Measurements from ENCODE around the gene TRIM29. TPM values are rescaled to one million over a fixed set of nuclear protein-coding genes. Genes with fewer than 3 reads are reported as not detected.

Gene TRIM29
- total and polyA plus RNA-seq, 2 of the 4 experiments (the other 2 are of a cell fraction) = not detected

DNA sequence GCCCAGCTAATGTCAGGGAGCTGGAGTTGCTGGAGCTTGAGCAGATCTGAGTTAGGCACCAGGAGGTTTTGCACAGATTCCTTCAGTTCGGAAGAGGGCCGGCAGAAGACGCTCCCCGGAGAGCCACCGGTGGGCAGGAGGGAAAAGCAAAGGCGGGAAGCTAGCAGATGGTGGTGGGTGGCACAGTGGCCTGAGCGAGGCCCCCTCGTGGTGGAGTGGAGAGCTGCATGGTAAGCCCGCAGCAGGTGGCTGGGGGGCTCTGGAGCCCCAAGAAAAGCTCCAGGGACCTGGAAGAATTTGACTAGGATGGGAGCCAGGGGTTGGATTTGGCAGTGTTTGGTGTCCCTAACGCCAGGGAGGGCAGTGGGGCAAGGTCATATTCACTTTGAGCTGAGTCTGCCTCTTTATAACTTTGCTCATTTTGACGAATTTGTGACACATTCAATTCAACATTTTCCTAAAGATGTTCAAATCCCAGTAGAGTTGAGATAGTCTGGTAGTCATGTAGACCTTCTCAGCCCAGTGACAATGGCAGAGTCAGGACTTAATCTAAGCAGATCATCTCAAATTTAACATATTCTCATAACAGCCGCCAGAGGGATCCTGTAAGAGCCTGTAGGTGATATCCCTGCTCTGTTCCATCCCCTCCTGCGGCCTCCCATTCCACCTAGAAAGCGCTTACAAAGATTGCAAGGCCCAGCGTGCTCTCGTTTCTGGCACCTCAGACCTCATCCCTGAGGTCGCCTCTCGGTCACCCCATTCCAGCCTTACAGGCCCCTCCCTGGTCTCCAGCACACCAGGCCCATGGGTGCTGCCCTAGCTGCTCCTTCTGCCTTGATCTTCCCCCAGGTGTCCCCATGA, 57.9 kb downstream of the TRIM29 start:
- Histone ChIP-seq H3K9me3 (ENCODE audit: control insufficient read depth, insufficient read depth, low read length) (peaks cover 17% of the 10 kb centered on the region), H3K27me3 (ENCODE audit: control insufficient read depth, insufficient read depth, low read length) (peaks cover 2% of the 10 kb centered on the region; the same call in 1 of the 2 replicates), H3K4ac (ENCODE audit: low read depth, low read length) (no peak overlapping the region), H3K56ac (ENCODE audit: extremely low read depth, insufficient read depth, low read length) (no peak overlapping the region), H3K9me1 (ENCODE audit: insufficient read depth, low read length) (no peaks in the 10 kb centered on the region), H2BK5ac (ENCODE audit: low read depth, low read length, poor library complexity, severe bottlenecking) (no peak overlapping the region), H4K5ac (ENCODE audit: low read depth, low read length) (no peak overlapping the region), H3K4me1 (ENCODE audit: control insufficient read depth, insufficient read depth, low read length) (no peaks in the 10 kb centered on the region), H3K79me1 (ENCODE audit: low read depth in 1 of 2, low read length in 2 of 2) (no peaks in the 10 kb centered on the region), H3K23ac (ENCODE audit: low read depth, low read length) (no peak overlapping the region), H3K4me3 (ENCODE audit: insufficient read depth, low read depth, low read length) (no peak overlapping the region), H2AK9ac (replicated peaks; ENCODE audit: low read depth, low read length, poor library complexity) (no peak overlapping the region), H3K18ac (ENCODE audit: low read depth, low read length) (no peak overlapping the region), H2AK5ac (ENCODE audit: low read depth, low read length) (no peak overlapping the region), H2AFZ (replicated peaks; ENCODE audit: low read length, poor library complexity) (no peak overlapping the region), H4K20me1 (ENCODE audit: insufficient read depth, low read length) (no peaks in the 10 kb centered on the region), H2BK120ac (ENCODE audit: low read depth, low read length) (no peak overlapping the region), H2BK20ac (ENCODE audit: low read depth, low read length) (no peak overlapping the region), H2BK15ac (ENCODE audit: low read depth, low read length) (no peak overlapping the region), H4K8ac (ENCODE audit: low read depth in 2 of 2, low read length in 2 of 2) (no peak overlapping the region), H3K27ac (ENCODE audit: insufficient read depth, low read length) (no peak overlapping the region), H3K14ac (replicated peaks; ENCODE audit: low read depth, low read length) (no peak overlapping the region), H3K36me3 (ENCODE audit: control insufficient read depth, insufficient read depth, low read length) (no peaks in the 10 kb centered on the region), H3K4me2 (ENCODE audit: low read depth, low read length) (no peak overlapping the region), H3K9ac (ENCODE audit: low read depth, low read length) (no peak overlapping the region), H4K91ac (ENCODE audit: insufficient read depth, low read depth, low read length) (no peak overlapping the region)
- ChIA-PET CTCF (interaction anchor here (1.0 kb wide), 1 partner anchor 16 kb away, joined by 4 read pairs; no protein-coding TSS in a partner anchor), POLR2A (ENCODE audit: unreplicated experiment) (no interaction called here)
- intact Hi-C loops (cut with micrococcal nuclease) = no loop called here
- dilution Hi-C loops (cut with HindIII; ENCODE audit: low sequenced_read_pairs, unreplicated experiment) = no loop called here
- BruUV-seq (replicated peaks) = no TSS peak
- TF ChIP-seq, protein P1, sequence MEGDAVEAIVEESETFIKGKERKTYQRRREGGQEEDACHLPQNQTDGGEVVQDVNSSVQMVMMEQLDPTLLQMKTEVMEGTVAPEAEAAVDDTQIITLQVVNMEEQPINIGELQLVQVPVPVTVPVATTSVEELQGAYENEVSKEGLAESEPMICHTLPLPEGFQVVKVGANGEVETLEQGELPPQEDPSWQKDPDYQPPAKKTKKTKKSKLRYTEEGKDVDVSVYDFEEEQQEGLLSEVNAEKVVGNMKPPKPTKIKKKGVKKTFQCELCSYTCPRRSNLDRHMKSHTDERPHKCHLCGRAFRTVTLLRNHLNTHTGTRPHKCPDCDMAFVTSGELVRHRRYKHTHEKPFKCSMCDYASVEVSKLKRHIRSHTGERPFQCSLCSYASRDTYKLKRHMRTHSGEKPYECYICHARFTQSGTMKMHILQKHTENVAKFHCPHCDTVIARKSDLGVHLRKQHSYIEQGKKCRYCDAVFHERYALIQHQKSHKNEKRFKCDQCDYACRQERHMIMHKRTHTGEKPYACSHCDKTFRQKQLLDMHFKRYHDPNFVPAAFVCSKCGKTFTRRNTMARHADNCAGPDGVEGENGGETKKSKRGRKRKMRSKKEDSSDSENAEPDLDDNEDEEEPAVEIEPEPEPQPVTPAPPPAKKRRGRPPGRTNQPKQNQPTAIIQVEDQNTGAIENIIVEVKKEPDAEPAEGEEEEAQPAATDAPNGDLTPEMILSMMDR (conservative IDR thresholded peaks at IDR 0.05; ENCODE audit: low read depth, low read length) = 0 out of 2 replicates have a peak, but pooled peaks have one; percentile 27
- no peak for TF ChIP-seq RAD21 (IDR thresholded peaks at IDR 0.05; ENCODE audit: low read length)
- WGBS, 2 experiments (ENCODE audit: extremely low coverage in 2 of 2, insufficient read length in 1 of 2) = 24% methylated on average over 9 of the region's 18 CpGs; no CpG with 5 or more reads in 1 of the 2 experiments
- in situ Hi-C loops (cut with MboI; ENCODE audit: low sequenced_read_pairs) = no loop called here
- no peak for DNase-seq
- ATAC-seq (ENCODE audit: low read depth) = no peak

Data from IMR-90 (cell line).